PFSK-1 (cell line): ENCODE results near the gene PKIB.

Experiments used
- FOXP2 ChIP-seq: optimal IDR thresholded peaks from 2 replicates; pipeline ENCODE3; 2011; ENCODE audit warnings: borderline replicate concordance, control low read depth, inconsistent platforms; ENCODE audit not compliant: insufficient read depth; ENCODE audit errors: extremely low read length, extremely low read depth
- POLR2AphosphoS5 ChIP-seq: IDR thresholded peaks from 2 replicates; pipeline ENCODE4 v1.6.1; 2012; ENCODE audit warnings: low read depth, mild to moderate bottlenecking, control low read depth, low read length, moderate library complexity
- REST ChIP-seq, 2 experiments: IDR thresholded peaks; 2 replicates each; pipeline versions ENCODE4 v1.6.1 to v1.8.0; 2011 to 2012; ENCODE audit warnings: low read depth in 2 of 2, low read length in 2 of 2, control low read depth in 1 of 2, inconsistent platforms in 1 of 2, mild to moderate bottlenecking in 1 of 2, moderate library complexity in 1 of 2; ENCODE audit not compliant: insufficient read depth in 1 of 2
- SIN3A ChIP-seq: IDR thresholded peaks from 2 replicates; pipeline ENCODE4 v1.6.1; 2012; ENCODE audit warnings: mild to moderate bottlenecking, low read length, moderate library complexity, borderline replicate concordance; ENCODE audit not compliant: insufficient read depth
- TAF1 ChIP-seq: IDR thresholded peaks from 2 replicates; pipeline ENCODE4 v1.6.1; 2012; ENCODE audit warnings: low read length, control low read depth, borderline replicate concordance; ENCODE audit not compliant: insufficient read depth

PKIB gene

GRCh38 chr6:122568797-122569221 is 41.4 kb upstream of the PKIB start:
- TF ChIP-seq POLR2AphosphoS5 (no peak), TAF1 (no peak), FOXP2 (no peak), REST (IDR thresholded peaks at IDR 0.05; ENCODE audit: insufficient read depth in 1 of 2, low read depth in 2 of 2, low read length in 2 of 2) (no peak), SIN3A (no peak)

- TF ChIP-seq SIN3A (no peak), POLR2AphosphoS5 (no peak), TAF1 (no peak), REST (IDR thresholded peaks at IDR 0.05; ENCODE audit: insufficient read depth in 1 of 2, low read depth in 2 of 2, low read length in 2 of 2) (no peak), FOXP2 (no peak)
Observed at GRCh38 chr6:122569230-122569771, 40.9 kb upstream of the PKIB start.

- TF ChIP-seq REST (IDR thresholded peaks at IDR 0.05; ENCODE audit: insufficient read depth in 1 of 2, low read depth in 2 of 2, low read length in 2 of 2) (no peak), FOXP2 (no peak), TAF1 (no peak), SIN3A (no peak), POLR2AphosphoS5 (no peak)
Observed at GRCh38 chr6:122571888-122572287, 38.3 kb upstream of the PKIB start.

- no peak for TF ChIP-seq POLR2AphosphoS5
- TF ChIP-seq SIN3A: no peak
- TF ChIP-seq REST (IDR thresholded peaks at IDR 0.05; ENCODE audit: insufficient read depth in 1 of 2, low read depth in 2 of 2, low read length in 2 of 2): no peak
- no peak for TF ChIP-seq FOXP2
- no peak for TF ChIP-seq TAF1
Observed at GRCh38 chr6:122576888-122577287, 33.3 kb upstream of the PKIB start.

- TF ChIP-seq POLR2AphosphoS5: no peak
- TF ChIP-seq TAF1: no peak
- no peak for TF ChIP-seq REST (IDR thresholded peaks at IDR 0.05; ENCODE audit: insufficient read depth in 1 of 2, low read depth in 2 of 2, low read length in 2 of 2)
- no peak for TF ChIP-seq SIN3A
- no peak for TF ChIP-seq FOXP2
Observed at GRCh38 chr6:122578961-122579360, 31.2 kb upstream of the PKIB start.
